ENCODE data around the gene LRIF1. TPM values are rescaled to one million over a fixed set of nuclear protein-coding genes. Genes with fewer than 3 reads are reported as not detected.

LRIF1 gene
- total and polyA plus RNA-seq, 2 donors from 2014 or later = 5.2 to 12.3 TPM

DNA sequence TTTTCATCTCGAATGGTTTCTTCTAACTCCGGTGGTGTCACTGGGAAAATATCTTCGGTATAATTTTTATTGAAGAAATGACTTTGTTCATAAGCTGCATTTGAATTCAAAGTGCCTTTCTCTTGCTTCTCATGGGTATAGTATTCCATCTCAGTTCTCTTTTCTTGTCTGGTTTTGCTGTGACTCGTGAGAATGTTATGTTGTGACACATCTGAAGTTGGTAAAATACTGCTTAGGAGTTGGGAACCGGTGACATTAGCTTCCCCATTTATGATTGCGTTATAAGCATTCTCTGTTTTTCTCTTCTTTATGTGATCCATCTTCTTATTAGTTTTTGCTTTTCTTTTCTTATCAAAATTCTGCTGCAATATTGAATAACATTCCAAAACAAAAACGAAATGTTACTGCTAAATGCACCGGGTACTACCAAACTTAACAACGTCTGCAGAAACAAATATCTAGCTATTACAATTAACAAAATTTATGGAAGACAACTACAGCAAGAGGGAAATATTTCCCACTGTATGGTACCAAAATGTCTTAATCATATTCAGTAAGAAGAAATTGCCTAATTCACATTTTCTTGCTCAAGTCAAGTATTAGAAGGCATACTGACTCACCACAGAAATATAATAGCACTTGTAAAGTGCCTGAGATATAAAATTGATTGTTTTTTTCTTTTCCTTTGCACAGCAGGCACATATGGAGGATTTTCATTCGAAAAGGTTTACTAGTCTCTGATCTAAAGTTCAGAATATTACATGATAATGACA, 15.5 kb downstream of the LRIF1 start:
- H3K9me3 ChIP-seq (ENCODE audit: control insufficient read depth in 2 of 3, insufficient read depth in 1 of 3, low read length in 3 of 3) = peaks cover 0 to 19% (median 0%) of the 10 kb centered on the region in 3 donors
- FAIRE-seq (no peak), DNase-seq (no peak)
- no peak overlapping the region for H3K9ac ChIP-seq (ENCODE audit: low read length in 3 of 3)
- H3K27me3 ChIP-seq (ENCODE audit: control insufficient read depth, insufficient read depth, low read length) = no peaks in the 10 kb centered on the region
- intact Hi-C loops (cut with DNase I) = no loop called here
- H3K4me1 ChIP-seq (ENCODE audit: control insufficient read depth in 2 of 3, insufficient read depth in 2 of 3, low read depth in 1 of 3, low read length in 3 of 3) = no peaks in the 10 kb centered on the region
- no peak overlapping the region for H3K4me3 ChIP-seq (ENCODE audit: low read length in 3 of 3)
- H3K36me3 ChIP-seq (ENCODE audit: control insufficient read depth in 2 of 3, insufficient read depth in 3 of 3, low read length in 3 of 3) = peaks cover 2 to 12% (median 3%) of the 10 kb centered on the region in 3 donors
- no peak overlapping the region for H3K27ac ChIP-seq (ENCODE audit: low read depth in 2 of 2, low read length in 2 of 2)
- TF ChIP-seq, protein P1, sequence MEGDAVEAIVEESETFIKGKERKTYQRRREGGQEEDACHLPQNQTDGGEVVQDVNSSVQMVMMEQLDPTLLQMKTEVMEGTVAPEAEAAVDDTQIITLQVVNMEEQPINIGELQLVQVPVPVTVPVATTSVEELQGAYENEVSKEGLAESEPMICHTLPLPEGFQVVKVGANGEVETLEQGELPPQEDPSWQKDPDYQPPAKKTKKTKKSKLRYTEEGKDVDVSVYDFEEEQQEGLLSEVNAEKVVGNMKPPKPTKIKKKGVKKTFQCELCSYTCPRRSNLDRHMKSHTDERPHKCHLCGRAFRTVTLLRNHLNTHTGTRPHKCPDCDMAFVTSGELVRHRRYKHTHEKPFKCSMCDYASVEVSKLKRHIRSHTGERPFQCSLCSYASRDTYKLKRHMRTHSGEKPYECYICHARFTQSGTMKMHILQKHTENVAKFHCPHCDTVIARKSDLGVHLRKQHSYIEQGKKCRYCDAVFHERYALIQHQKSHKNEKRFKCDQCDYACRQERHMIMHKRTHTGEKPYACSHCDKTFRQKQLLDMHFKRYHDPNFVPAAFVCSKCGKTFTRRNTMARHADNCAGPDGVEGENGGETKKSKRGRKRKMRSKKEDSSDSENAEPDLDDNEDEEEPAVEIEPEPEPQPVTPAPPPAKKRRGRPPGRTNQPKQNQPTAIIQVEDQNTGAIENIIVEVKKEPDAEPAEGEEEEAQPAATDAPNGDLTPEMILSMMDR (IDR thresholded peaks at IDR 0.05; ENCODE audit: borderline replicate concordance, extremely low read depth, insufficient read depth) = no peak

DNA sequence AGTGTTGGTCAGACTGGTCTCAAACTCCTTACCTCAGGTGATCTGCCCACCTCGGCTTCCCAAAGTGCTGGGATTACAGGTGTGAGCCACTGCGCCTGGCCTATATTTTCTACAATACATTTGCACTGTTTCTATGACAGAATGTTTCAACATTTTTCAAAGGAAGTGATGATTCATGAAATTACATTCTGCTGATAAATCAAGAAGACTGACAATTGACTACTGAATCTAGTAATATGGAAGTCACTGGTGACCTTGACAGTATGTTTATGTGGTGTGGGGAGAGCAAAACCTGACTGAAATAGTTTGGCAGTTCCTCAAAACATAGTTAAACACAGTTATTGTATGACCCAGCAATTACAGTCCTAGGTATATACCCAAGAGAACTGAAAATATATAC, 18.1 kb downstream of the LRIF1 start:
- DNase-seq (no peak), FAIRE-seq (no peak)
- Histone ChIP-seq H3K9me3 (ENCODE audit: control insufficient read depth in 2 of 3, insufficient read depth in 1 of 3, low read length in 3 of 3) (peaks cover 0 to 7% (median 0%) of the 10 kb centered on the region in 3 donors), H3K36me3 (ENCODE audit: control insufficient read depth in 2 of 3, insufficient read depth in 3 of 3, low read length in 3 of 3) (peaks cover 0 to 5% (median 3%) of the 10 kb centered on the region in 3 donors), H3K27ac (ENCODE audit: low read depth in 2 of 2, low read length in 2 of 2) (no peak overlapping the region), H3K4me3 (ENCODE audit: low read length in 3 of 3) (no peak overlapping the region), H3K9ac (ENCODE audit: low read length in 3 of 3) (no peak overlapping the region), H3K27me3 (ENCODE audit: control insufficient read depth, insufficient read depth, low read length) (no peaks in the 10 kb centered on the region), H3K4me1 (ENCODE audit: control insufficient read depth in 2 of 3, insufficient read depth in 2 of 3, low read depth in 1 of 3, low read length in 3 of 3) (no peaks in the 10 kb centered on the region)
- TF ChIP-seq, protein P1 (IDR thresholded peaks at IDR 0.05; ENCODE audit: borderline replicate concordance, extremely low read depth, insufficient read depth) = no peak
- intact Hi-C loops (cut with DNase I) = no loop called here

DNA sequence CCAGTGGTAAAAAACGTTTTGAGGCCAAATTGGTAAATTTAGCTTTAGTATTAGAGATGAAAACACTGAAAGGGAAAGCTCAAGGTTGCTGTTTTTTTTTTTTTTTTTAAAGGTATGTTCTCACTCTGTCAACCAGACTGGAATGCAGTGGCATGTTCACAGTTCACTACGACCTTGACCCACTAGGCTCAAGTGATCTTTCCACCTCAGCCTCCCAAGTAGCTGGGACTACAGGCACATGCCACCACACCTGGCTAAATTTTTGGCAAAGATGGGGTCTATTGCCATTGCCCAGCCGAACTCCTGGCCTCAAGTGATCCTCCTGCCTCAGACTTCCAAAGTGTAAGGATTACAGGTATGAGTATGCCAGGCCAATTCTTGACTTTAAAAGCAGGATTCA, 18.9 kb downstream of the LRIF1 start:
- H3K4me1 ChIP-seq (ENCODE audit: control insufficient read depth in 2 of 3, insufficient read depth in 2 of 3, low read depth in 1 of 3, low read length in 3 of 3) = no peaks in the 10 kb centered on the region
- TF ChIP-seq, protein P1 (IDR thresholded peaks at IDR 0.05; ENCODE audit: borderline replicate concordance, extremely low read depth, insufficient read depth) = no peak

More for the DNA sequence above, 18.9 kb downstream of the LRIF1 start:
- peaks cover 0 to 7% (median 0%) of the 10 kb centered on the region in 3 donors for H3K9me3 ChIP-seq (ENCODE audit: control insufficient read depth in 2 of 3, insufficient read depth in 1 of 3, low read length in 3 of 3)
- no peaks in the 10 kb centered on the region for H3K27me3 ChIP-seq (ENCODE audit: control insufficient read depth, insufficient read depth, low read length)
- no peak for FAIRE-seq
- DNase-seq = no peak
- intact Hi-C loops (cut with DNase I) = no loop called here
- H3K36me3 ChIP-seq (ENCODE audit: control insufficient read depth in 2 of 3, insufficient read depth in 3 of 3, low read length in 3 of 3) = peaks cover 0 to 3% (median 2%) of the 10 kb centered on the region in 3 donors
- H3K4me3 ChIP-seq (ENCODE audit: low read length in 3 of 3) = no peak overlapping the region
- no peak overlapping the region for H3K27ac ChIP-seq (ENCODE audit: low read depth in 2 of 2, low read length in 2 of 2)
- H3K9ac ChIP-seq (ENCODE audit: low read length in 3 of 3) = no peak overlapping the region

All from kidney (tissue), 14 donors.